Heart left ventricle (tissue), 16 donors: Measurements from ENCODE around the gene RAB44. TPM values are rescaled to one million over a fixed set of nuclear protein-coding genes. Genes with fewer than 3 reads are reported as not detected.

Experiments used
- ATAC-seq, 4 donors: fragments of 200-7000 bp; cut with Tn5 transposase; one replicate each; pipeline ENCODE4 v1.9.1; 2020 to 2022; ENCODE audit warnings: moderate library complexity in 4 of 4, mild to moderate bottlenecking in 3 of 4, moderate number of reproducible peaks in 1 of 4
- DNase-seq, 5 donors: peaks; one replicate each; pipeline ENCODE4 v3.0.0-alpha.2; 2020
- H3K27ac ChIP-seq, 12 donors: fragments of 200-600 bp; sonication (generic) in 4 of 12; one replicate each; pipeline versions ENCODE4 v1.5.0 to v1.8.0; 2016 to 2022; ENCODE audit warnings: mild to moderate bottlenecking in 2 of 12
- H3K27me3 ChIP-seq, 9 donors: fragments of 200-600 bp; sonication (generic) in 2 of 9; one replicate each; pipeline versions ENCODE4 v1.5.1 to v1.8.0; 2016 to 2022; ENCODE audit warnings: mild to moderate bottlenecking in 3 of 9
- H3K36me3 ChIP-seq, 9 donors: fragments of 200-600 bp; sonication (generic) in 2 of 9; one replicate each; pipeline versions ENCODE4 v1.5.0 to v1.8.0; 2018 to 2022; ENCODE audit warnings: mild to moderate bottlenecking in 2 of 9
- H3K4me1 ChIP-seq, 12 donors: fragments of 200-600 bp; sonication (generic) in 4 of 12; one replicate each; pipeline versions ENCODE4 v1.5.0 to v1.8.0; 2016 to 2022; ENCODE audit warnings: mild to moderate bottlenecking in 3 of 12
- H3K4me3 ChIP-seq, 12 donors: fragments of 200-600 bp; sonication (generic) in 4 of 12; one replicate each; pipeline versions ENCODE4 v1.5.0 to v1.8.0; 2017 to 2022; ENCODE audit warnings: mild to moderate bottlenecking in 9 of 12, moderate library complexity in 4 of 12
- H3K9me3 ChIP-seq, 12 donors: fragments of 200-600 bp; sonication (generic) in 4 of 12; one replicate each; pipeline versions ENCODE4 v1.5.0 to v1.8.0; 2016 to 2022; ENCODE audit warnings: mild to moderate bottlenecking in 1 of 12
- POLR2A ChIP-seq, 2 donors: fragments of 450-650 bp; IDR thresholded peaks; one replicate each; pipeline ENCODE4 v1.6.1; 2017; ENCODE audit warnings: antibody characterized with exemption in 2 of 2, mild to moderate bottlenecking in 2 of 2, moderate library complexity in 2 of 2
- WGBS, 4 donors: extraction: QIAGEN DNeasy Blood & Tissue Kit in 2 of 4; methylation state at CpG; one replicate each; pipeline versions ENCODE4 v1.1.5 to v1.1.7; 2013 to 2018; 5-methylcytosine and 5-hydroxymethylcytosine counted together
- intact Hi-C, 10 donors: fragments of 100-400 bp; cut with DNase I; formaldehyde crosslinking; loops; one replicate each; pipeline versions ENCODE4 v1.11.1 to v1.14.2; 2022
- polyA plus RNA-seq, 2 donors: library from polyadenylated mRNA; stranded (reverse); fragments of 200-250 nt; gene quantifications; one replicate each; pipeline ENCODE4 v1.2.3, GENCODE V29; 2013
- total RNA-seq, 9 donors: library from RNA; depleted of rRNA in 2 of 9; stranded (reverse); fragments of >200 nt in 2 of 9; fragmentation: NEBNext Ultra II Directional in 3 of 9; extraction: Animal tissue kit (Norgen Biotek cat#: 25700) in 3 of 9; gene quantifications; one replicate each; pipeline versions ENCODE4 v1.1.0 to v1.2.4, GENCODE V29; 2016 to 2023
- TF ChIP-seq, protein P1 (sequence below), 12 donors: fragments of 200-600 bp; sonication (generic) in 4 of 12; IDR thresholded peaks; one replicate each; pipeline versions ENCODE4 v1.5.0 to v1.8.0; 2018 to 2022; ENCODE audit warnings: antibody characterized with exemption in 12 of 12, mild to moderate bottlenecking in 5 of 12
- donor health status: ischemic (EF 13 %, LVEDD 7.1; RV severe dilation, severe dysfunction).
- donor health status: healthy with polysubstance abuse.
- donor health status: DM: no; HTN: yes; CAD: no.
- donor health status: DM: no; HTN: no; CAD: no.
- donor health status: ischemic (EF 25% LVEDD 6.9; RV normal size, moderate dysfunction).
- donor health status: ischemic (EF 25% LVEDD 5.7; RV mildly dilated, moderate dysfunction).
- donor health status: healthy.
- donor health status: DM: yes; HTN: yes; CAD: no.
- donor health status: ischemic (EF 35%, LVEDD 5.7; RV mildly dilated, moderate dysfunction).
- donor health status: nonischemic (EF 11% LVEDD 7.7; RV severe dilation, severe dysfunction).
- donor health status: DM: yes; HTN: yes; CAD: no.
- donor health status: PGD.
- donor health status: ischemic (EF 29% LVEDD 5.4; RV normal size, mild dysfunction).
- donor health status: nonischemic (EF 23%, LVEDD 6.1; RV moderate dilation, normal function).

The RAB44 gene
- total and polyA plus RNA-seq, 11 donors, result 0.04 to 0.32 (median 0.08) TPM; not detected in 5

DNA sequence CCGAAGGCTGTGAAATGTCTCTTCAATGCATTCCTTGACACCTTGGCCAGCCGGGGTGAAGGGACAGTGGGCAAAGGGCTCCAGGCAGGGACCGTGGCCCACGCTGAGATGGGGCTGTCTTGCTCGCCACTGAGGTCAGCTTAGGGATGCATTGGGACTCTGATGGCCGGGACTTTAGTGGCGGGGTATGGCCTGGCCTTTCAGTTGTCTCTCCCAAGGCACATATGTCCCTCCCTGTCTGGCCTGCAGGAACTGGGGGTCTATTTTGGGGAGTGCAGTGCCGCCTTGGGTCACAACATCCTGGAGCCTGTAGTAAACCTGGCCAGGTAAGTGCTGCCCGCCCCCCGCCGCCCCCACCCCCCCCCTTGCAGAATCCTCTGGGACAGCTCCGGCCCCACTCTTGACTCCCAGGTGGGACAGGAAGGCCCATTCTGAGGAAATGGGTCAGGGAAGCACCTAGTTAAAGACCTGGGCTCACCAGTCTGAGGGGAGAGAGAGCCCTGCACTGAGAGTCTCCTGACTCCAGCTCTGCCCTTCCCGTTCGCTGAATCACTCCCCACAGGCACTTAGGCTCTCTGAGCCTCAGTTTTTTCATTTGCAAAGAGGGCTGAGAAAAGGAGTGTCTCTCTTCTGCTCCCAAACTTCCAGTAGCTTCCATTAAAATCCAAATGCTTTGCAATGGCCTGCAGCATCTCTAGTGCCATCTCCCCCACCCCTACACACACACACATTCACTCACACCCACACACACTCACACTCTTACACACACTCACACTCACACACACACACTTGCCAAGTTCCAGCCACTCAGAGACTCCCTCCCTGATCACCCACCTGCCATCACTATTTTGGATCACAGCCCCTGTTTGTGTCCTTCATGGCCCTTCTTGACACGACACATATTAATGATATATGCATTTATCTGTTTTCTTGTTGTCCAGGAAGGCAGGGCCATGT lies 33.1 kb downstream of the RAB44 start:
- no peaks in the 10 kb centered on the region for H3K9me3 ChIP-seq
- peaks cover 0 to 43% (median 14%) of the 10 kb centered on the region in 12 donors for H3K4me1 ChIP-seq
- no peak overlapping the region for H3K27ac ChIP-seq
- no peaks in the 10 kb centered on the region for H3K27me3 ChIP-seq
- DNase-seq, result peak in 1 of 5 donors; percentile 11
- 91 to 94% (median 91%) methylated on average over 12 to 15 of the region's 15 CpGs for WGBS, 4 donors
- ATAC-seq, result no peak
- H3K4me3 ChIP-seq, result no peak overlapping the region
- no peaks in the 10 kb centered on the region for H3K36me3 ChIP-seq
- intact Hi-C loops, result no loop called here
- TF ChIP-seq, protein P1, sequence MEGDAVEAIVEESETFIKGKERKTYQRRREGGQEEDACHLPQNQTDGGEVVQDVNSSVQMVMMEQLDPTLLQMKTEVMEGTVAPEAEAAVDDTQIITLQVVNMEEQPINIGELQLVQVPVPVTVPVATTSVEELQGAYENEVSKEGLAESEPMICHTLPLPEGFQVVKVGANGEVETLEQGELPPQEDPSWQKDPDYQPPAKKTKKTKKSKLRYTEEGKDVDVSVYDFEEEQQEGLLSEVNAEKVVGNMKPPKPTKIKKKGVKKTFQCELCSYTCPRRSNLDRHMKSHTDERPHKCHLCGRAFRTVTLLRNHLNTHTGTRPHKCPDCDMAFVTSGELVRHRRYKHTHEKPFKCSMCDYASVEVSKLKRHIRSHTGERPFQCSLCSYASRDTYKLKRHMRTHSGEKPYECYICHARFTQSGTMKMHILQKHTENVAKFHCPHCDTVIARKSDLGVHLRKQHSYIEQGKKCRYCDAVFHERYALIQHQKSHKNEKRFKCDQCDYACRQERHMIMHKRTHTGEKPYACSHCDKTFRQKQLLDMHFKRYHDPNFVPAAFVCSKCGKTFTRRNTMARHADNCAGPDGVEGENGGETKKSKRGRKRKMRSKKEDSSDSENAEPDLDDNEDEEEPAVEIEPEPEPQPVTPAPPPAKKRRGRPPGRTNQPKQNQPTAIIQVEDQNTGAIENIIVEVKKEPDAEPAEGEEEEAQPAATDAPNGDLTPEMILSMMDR (IDR thresholded peaks at IDR 0.05), result no peak
- no peak for TF ChIP-seq POLR2A (IDR thresholded peaks at IDR 0.05)

DNA sequence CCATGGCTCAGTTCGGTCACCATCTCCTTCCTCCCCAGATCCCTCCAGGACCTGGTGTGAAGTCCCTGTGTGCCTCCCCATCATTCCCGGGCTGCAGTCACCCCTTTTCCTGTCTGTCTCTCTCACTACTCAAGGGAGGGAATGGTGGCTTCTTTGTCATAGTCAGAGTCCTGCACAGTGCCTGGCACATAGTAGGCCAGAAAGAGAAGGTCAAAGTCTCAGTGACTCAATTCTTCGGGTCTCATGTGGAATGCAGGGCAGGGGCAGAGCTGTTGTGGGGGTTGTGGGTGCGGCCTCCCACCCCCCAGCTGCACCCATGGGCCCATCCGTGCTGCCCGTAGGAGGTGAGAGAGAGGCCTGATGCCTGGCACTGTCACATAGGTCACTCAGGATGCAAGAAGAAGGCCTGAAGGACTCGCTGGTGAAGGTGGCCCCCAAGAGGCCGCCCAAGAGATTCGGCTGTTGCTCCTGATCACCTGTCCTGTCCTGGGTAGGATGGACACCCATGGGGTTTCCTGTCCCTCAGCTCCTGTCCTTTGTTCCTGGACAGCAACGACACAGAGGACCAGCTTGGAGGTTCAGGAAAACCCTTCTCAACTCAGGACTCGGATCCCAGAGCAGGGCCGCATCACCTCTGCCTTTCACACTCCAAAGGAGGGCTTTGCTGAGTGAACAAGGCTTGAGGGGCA lies 34.1 kb downstream of the RAB44 start:
- H3K4me1 ChIP-seq, result peaks cover 0 to 51% (median 18%) of the 10 kb centered on the region in 12 donors
- intact Hi-C loops, result no loop called here
- WGBS, 4 donors, result 89 to 93% (median 90%) methylated on average over 8 to 12 of the region's 12 CpGs
- H3K27me3 ChIP-seq, result no peaks in the 10 kb centered on the region
- DNase-seq, result peak in 1 of 5 donors; percentile 32
- H3K9me3 ChIP-seq, result no peaks in the 10 kb centered on the region
- no peak overlapping the region for H3K27ac ChIP-seq
- H3K4me3 ChIP-seq, result no peak overlapping the region
- TF ChIP-seq, protein P1 (IDR thresholded peaks at IDR 0.05), result no peak
- no peak for TF ChIP-seq POLR2A (IDR thresholded peaks at IDR 0.05)
- H3K36me3 ChIP-seq, result no peaks in the 10 kb centered on the region
- no peak for ATAC-seq

DNA sequence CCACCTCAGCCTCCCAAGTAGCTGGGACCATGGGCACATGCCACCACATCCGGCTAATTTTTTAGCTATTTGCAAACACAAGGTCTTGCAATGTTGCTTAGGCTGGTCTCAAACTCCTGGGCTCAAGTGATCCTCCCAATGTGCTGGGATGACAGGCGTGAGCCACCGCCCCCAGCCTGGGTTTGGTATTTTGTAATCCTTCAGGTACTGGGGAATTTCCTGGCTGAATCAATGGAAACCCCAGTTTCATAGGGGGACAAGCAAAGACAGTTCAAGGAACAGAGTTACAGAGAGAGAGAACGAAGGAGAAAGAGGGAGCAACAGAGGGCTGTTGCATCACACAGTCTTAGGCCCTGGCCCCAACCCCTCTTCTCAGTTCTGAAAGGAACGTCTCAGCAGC lies 35.7 kb downstream of the RAB44 start:
- intact Hi-C loops, result no loop called here
- Histone ChIP-seq H3K4me1 (peaks cover 0 to 40% (median 18%) of the 10 kb centered on the region in 12 donors), H3K27ac (no peak overlapping the region), H3K9me3 (no peaks in the 10 kb centered on the region), H3K4me3 (no peak overlapping the region), H3K27me3 (no peaks in the 10 kb centered on the region), H3K36me3 (no peaks in the 10 kb centered on the region)
- DNase-seq (peak in 1 of 5 donors; percentile 10), ATAC-seq (no peak)
- WGBS, 4 donors, result 84 to 96% (median 89%) methylated on average over 5 of the region's 5 CpGs
- TF ChIP-seq POLR2A (IDR thresholded peaks at IDR 0.05), result no peak

DNA sequence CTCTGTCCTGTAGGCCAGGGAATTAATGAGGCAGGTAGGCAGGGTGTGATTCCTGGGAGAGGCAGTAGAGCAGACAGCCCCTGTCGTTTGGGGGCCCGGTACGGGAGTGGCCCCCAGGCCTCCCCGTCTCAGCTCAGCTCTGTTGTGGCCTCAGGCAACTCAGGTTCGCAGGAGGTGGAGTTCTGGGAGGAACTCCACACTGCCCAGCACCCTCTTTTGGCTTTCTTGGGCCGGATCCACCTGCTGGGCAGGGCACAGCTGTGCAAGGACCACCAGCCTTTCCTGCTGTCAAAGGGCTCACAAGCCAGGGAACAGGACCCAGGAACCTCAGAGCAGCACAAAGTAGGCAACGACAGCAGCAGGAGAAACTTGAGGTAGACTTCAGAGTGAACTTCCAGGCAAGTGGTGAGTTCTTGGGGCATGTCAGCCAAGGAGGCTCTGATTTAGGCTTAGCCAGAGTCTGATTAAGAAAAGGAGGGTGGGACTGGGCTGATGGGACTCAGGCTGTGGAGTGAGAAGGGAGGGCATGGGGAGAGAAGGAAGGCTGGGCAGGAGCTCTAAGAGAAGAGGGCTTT lies 36.9 kb downstream of the RAB44 start:
- ATAC-seq (no peak), DNase-seq (peak in 1 of 5 donors; percentile 35)
- peaks cover 0 to 28% (median 13%) of the 10 kb centered on the region in 12 donors for H3K4me1 ChIP-seq
- WGBS, 4 donors, result 83 to 93% (median 90%) methylated on average over 7 of the region's 7 CpGs
- H3K9me3 ChIP-seq, result no peaks in the 10 kb centered on the region
- peak overlapping the region in 11 of 12 donors; percentile 69 to 93 (median 82) for H3K27ac ChIP-seq
- TF ChIP-seq, protein P1 (IDR thresholded peaks at IDR 0.05), result no peak
- TF ChIP-seq POLR2A (IDR thresholded peaks at IDR 0.05), result no peak
- H3K36me3 ChIP-seq, result no peaks in the 10 kb centered on the region
- intact Hi-C loops, result loop anchor here in 1 of 10 donors (5.0 kb wide), 1 partner anchor 52 kb away; no protein-coding TSS in a partner anchor
- H3K27me3 ChIP-seq, result no peaks in the 10 kb centered on the region
- peak overlapping the region in 8 of 12 donors; percentile 25 to 54 (median 40) for H3K4me3 ChIP-seq
